NCI-H2227 (cell line): Measurements from ENCODE around the gene C19orf12.
A peak's percentile ranks its signal among the peaks of the same experiment; 100 is the strongest.

Source experiments
- DNase-seq: peaks from one replicate; lab custom pipeline; 2025; ENCODE audit not compliant: unreplicated experiment; lab: John Stamatoyannopoulos, UW

Gene C19orf12

DNA sequence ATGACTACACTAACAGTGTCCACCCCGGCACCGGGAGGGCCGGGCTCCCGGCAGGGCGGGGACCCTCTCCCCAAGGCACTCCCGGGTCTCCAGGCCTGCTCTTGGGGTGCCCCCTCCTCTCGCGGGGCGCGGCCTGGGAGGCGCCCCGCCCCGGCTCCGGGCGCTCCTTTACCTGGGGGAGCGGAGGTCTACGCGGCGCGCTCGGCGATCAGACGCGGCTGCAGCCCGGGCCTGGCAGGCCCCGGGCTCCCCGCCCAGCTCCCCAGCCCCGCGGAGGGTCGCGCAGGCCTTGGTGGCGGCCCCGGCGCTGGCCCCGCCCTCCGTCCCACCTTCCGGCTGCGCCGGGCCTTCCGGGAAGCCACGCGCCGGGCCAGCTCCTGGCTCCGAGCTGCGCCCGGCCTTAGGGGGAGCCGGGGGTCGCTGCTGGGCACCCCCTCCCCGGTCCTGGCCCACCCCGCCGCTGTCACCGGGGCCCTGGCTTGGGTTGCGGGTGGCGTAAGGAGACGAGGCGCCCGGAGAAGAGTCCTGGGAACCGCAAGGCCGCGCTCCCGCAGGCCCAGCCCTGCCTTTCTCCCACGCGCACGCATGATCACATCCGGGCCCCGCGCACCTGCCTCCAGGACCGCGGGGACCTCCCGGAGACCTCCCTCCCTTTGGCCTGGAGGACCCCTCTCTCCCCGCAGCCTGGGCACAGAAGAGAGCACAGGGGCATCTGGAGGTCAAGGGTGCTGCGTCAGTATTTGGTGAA lies at the start of gene C19orf12:
C19orf12 (minus strand) TSS at position 309 of the 748 bp plus-strand sequence. CDS start 6,848 bp downstream, outside the sequence.
- peak; percentile 98 for DNase-seq

- DNase-seq, result no peak
These were observed 49.3 kb upstream of the C19orf12 start for GRCh38 chr19:29764361-29764760.

- no peak for DNase-seq
These were observed 48.1 kb upstream of the C19orf12 start for GRCh38 chr19:29763196-29763595.

DNA sequence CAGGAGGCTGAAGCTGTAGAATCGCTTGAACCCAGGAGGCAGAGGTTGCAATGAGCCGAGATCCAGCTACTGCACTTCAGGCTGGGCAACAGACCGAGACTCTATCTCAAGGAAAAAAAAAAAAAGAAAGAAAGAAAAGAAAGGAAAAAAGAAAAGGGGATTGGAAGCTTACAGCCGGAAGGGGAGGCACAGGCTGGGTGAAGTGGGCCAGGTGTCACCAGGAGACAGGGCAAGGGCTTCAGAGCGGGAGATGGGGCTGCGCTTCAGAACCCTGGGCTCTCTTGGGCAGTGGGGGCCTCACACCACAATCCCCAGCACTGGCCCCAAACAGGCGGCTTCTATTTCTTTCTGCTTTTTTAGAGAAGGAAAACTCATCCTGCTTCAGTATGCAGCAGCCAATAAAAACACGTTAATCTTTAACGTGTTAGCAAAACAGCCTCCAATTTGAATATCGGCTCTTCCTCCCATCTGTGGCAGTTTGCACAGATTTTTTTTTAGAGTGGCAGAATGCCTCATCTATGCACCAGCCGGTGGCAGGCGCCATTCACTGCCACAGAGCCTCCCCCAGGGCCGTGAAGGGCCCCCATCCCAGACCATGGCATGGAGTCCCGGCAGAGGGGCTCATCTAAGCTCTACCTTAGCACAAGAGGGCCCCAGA lies 46.6 kb upstream of the C19orf12 start:
- no peak for DNase-seq

- DNase-seq, result no peak
These were observed 45.9 kb upstream of the C19orf12 start for GRCh38 chr19:29760752-29761502.

DNA sequence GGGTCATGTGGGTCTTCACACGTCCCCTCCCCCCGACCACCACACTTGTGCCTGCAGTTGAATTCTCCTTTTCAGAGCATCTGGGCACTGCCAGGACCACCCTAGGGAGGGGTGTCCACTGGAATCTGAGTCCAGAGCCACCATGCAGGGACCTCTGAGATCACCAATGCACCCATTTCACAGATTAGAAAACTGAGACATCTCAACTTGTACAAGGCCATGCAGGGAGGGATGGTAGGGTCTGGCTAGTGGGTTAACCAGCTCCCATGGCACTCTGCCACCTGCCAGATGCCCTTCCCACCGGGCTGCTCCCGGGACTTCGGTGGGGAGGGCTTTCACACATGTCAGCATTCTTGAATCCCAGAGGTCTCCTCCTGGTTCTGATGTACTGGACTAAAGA lies 44.3 kb upstream of the C19orf12 start:
- DNase-seq, result no peak

DNA sequence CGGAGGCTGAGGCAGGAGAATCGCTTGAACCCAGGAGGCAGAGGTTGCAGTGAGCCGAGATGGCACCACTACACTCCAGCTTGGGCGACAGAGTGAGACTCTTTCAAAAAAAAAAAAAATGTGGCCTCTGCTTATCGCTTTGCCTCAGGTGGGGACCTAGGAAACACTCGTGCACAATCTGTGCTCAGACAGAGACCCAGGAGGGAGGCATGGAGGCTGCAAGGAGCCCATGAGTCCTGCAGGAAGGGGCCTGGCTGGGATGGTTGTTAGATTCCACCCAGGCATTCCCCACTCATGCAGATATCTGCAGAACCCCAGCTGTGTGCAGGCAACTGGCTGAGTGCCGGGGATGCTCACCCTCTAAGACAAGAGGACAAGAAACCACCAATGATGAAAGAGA lies 43.8 kb upstream of the C19orf12 start:
- no peak for DNase-seq

- no peak for DNase-seq
These were observed 42.5 kb upstream of the C19orf12 start for GRCh38 chr19:29757551-29757950.

DNA sequence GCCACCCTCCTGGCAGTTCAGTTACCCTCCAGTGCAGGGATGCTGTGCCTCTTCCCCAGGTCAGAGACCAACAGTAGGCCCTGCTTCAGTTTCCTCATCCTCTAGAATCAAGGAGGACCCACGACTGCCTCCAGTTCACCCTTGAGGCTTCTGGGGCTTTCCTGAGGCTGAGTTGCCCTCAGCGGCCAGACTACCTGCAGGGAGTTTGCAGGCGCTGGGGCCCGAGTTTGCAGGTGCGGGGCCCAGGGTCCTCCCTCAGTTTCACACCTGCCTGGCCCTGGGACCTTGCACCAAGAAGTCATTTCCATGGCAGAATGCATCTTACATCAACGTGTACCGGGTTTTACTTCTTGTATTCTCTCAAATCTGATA lies 38.9 kb upstream of the C19orf12 start:
- no peak for DNase-seq

DNA sequence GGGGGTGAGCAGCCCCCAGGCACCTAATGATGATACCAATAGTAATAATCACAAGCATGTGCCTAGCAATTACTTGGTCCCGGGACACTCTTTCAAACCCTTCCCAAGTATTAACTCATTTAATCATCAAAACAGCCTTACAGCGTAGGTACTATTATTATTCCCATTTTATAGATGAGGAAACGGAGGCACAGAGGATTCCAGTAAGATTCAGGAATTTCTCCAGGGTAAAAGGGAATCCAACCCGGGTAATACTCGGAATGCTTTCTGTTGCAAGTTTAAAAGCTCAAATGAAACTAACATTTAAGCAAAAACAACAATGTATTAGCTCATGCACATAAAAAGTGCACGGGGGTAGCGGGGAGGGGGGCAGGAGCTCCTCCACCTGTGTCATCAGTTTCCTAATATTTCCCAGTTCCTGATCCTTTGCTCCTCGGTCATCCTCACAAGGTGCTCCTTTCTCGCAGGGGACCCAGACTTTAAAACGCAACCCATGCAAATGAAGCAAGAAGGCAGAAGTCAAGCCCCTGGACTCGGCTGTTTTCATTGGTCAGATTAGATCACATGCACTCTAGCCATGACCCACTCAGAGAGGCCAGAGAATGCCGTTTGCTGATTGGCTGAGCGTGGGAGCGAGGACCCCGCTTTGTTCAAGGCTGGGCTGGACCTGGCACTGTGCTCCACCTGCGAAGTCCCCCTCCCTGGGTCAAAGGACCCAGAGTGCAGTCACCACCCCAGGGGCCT lies 38.3 kb upstream of the C19orf12 start:
- no peak for DNase-seq

DNA sequence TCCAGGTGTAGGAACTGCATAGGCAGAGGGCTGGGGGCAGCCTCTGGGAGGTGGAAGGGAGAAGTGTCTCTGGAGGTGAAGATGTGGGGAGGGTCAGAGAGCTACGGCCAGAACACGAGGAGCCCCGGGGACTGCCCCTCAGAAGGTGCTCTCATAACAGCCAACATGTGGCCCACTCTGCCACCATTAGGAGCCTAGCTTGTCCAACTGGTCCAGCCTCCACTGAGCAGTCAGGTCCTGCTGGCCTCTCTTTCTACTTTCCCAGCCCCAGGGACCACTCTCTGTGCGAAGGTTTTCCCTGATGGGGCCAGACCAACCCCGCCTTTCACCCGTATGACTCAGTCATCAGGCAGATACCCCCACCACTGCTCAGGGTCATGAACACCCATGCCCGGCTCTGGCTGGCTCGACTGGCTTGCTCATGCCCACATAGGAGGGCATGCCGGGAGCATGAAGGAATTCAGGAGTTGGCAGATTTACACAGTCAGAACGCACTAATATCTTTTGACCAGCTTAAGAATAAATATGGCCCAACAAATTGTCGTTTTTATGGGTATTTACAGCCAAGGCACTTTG lies 37.5 kb upstream of the C19orf12 start:
- DNase-seq, result no peak

DNA sequence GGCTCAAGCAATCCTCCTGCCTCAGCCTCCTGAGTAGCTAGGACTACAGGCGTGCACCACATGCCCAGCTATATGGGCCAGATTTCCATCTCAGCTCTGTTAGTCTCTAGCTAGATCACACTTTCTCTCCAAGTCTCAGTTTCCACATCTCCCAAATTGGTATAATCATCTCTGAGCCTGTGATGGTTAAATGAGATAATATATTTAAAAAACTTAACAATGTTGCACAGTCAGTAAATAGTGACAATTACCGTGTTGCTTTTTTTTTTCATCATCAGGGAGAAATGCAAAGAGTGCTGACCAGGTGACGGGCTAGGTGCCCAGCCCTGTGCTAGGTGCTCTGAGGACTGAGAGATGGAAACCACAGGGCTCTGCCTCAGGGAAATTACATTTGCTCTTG lies 36.9 kb upstream of the C19orf12 start:
- no peak for DNase-seq

GRCh38 chr19:29750001-29750400 lies 34.9 kb upstream of the C19orf12 start:
- no peak for DNase-seq

DNA sequence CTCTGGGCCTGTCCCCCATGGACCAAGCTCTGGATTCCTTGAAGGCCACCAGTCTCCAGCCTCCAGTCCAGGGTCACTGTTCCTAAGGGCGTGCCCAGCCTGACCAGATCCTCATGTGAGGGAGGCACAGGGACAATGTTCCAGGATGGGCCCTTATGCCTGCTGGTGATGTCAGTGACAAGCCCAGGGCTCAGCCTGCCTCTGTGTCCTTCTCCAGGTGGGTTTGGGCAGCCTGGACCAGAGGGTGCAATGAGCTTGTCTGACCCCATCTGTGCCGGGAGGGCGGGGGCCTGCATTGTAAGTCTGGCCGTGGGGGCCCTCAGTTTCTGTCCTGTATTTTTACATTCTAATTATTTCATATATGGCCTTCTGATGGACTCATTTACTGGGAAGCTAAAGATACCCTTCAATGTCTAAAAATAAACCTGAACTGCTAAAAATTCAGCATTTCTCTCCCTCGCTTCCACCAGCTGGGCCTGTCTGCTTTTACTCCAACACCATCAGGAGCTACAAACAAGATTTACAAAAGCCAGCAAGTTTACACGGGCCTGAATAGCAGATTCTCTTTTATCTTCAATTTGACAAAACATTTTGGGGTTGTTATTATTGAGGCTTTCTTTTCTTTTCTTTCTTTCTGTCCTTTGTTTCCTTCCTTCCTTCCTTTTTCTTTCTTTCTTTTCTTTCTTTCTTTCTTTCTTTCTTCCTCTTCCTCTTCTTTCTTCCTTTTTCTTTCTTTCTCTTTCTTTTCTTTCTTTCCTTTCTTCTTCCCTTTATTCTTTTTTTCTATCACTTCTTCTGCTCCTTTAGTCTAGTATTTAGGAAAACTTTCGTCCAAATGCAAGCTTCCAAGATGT lies 34.2 kb upstream of the C19orf12 start:
- no peak for DNase-seq

- DNase-seq, result no peak
These were observed 30.2 kb upstream of the C19orf12 start for GRCh38 chr19:29745253-29745652.

GRCh38 chr19:29743681-29744080 lies 28.6 kb upstream of the C19orf12 start:
- no peak for DNase-seq

DNA sequence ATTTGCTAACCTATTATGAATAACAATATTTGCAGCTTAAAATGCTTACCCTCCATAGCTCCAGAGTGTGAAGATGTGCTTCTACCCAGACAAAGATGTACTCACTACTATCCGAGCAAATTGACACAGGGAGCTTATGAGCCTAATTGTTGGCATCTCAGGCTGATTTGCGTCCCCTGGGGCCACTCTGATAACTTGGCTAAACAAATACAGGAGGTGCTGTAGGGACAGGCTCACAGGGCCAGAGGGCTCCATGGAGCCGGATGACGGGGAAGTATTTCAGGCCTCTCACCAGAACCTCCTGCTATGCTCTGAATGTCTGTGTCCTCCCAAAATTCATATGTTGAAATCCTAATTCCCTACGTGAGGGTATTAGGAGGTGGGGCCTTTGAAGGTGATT lies 26.7 kb upstream of the C19orf12 start:
- DNase-seq, result no peak

DNA sequence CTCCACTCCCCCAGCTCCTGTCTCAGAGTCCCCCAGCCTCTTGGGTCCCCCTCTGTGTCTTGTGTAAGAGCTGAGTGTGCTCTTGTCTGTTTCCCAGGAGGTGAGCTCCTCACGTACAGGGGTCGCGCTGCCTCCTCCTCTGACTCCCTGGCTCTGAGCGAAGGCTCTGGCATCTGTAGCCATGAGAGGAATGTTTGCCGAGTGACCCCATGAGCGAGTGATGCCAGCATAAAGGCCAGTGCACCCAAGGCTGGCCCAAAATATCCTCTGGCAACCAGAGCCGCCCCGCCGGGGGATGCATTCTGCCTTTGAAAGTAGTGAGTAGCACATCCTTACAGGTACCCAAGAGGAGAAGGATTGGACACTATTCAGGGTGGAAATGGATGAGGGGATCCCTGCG lies 26.2 kb upstream of the C19orf12 start:
- DNase-seq, result no peak

DNA sequence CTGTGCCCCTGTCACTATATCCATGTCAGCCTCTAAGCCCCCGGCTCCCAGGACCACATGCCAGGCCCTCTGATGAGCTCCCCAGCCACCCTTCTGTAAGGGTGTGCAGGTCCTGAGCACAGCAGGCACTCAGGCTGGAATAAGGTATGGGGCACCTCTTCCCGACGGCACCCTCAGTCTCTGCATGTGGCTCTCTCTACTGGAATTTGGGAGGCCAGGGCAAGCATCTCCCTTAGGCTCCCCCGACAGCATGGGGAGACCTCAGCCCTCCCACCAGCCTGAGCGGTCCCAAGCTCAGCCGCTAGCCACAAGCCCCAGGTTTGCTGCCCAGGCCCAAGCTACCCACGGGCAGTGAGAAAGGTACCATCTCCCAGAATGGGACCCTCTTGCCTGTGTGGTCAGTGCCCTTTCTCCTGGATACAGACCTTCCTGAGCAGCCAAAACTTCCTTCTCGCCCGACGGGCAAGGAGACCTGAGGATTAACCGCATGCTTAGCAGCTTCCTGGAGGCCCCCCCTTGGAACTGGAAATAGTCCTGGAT lies 22.5 kb upstream of the C19orf12 start:
- no peak for DNase-seq

DNA sequence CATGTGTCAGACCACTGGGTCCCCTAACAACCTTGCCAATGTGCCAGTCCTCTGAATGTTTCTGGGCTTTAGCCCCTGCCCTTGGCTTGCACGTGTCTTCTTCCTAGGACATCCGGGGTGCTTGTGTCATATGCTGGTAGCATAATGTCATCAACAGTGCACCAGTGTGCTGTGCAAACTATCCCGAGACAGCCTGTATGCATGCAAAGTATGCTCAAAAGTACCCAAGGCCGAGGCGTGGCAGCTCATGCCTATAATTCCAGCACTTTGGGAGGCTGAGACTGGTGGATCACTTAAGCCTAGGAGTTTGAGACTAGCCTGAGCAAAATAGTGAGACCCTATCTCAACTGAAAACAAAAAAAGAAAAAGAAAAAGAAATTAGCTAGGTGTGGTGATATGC lies 20.8 kb upstream of the C19orf12 start:
- no peak for DNase-seq
